Mucosa of rectum (tissue), 2 donors: ENCODE results near the gene TRAF2.

Source experiments
- H3K27ac ChIP-seq, 2 donors: one replicate each; pipeline ENCODE4 v1.7.0; 2013; ENCODE audit warnings: inconsistent platforms in 2 of 2, low read depth in 2 of 2, low read length in 2 of 2
- H3K27me3 ChIP-seq, 2 donors: one replicate each; pipeline ENCODE4 v1.7.0; 2013; ENCODE audit warnings: low read length in 2 of 2; ENCODE audit not compliant: control insufficient read depth in 2 of 2, insufficient read depth in 2 of 2
- H3K36me3 ChIP-seq, 2 donors: one replicate each; pipeline ENCODE4 v1.7.0; 2013; ENCODE audit warnings: low read length in 2 of 2; ENCODE audit not compliant: control insufficient read depth in 2 of 2, insufficient read depth in 2 of 2
- H3K4me1 ChIP-seq, 2 donors: one replicate each; pipeline ENCODE4 v1.7.0; 2013; ENCODE audit warnings: low read length in 2 of 2, mild to moderate bottlenecking in 1 of 2; ENCODE audit not compliant: control insufficient read depth in 2 of 2, insufficient read depth in 2 of 2
- H3K4me3 ChIP-seq, 2 donors: one replicate each; pipeline ENCODE4 v1.7.0; 2013; ENCODE audit warnings: low read length in 2 of 2
- H3K9ac ChIP-seq, 2 donors: one replicate each; pipeline ENCODE4 v1.7.0; 2013; ENCODE audit warnings: low read length in 2 of 2, low read depth in 1 of 2, mild to moderate bottlenecking in 1 of 2
- H3K9me3 ChIP-seq, 2 donors: one replicate each; pipeline ENCODE4 v1.7.0; 2013; ENCODE audit warnings: low read length in 2 of 2; ENCODE audit not compliant: control insufficient read depth in 2 of 2
- donor health status: healthy.
- donor health status: Normal muscosa, but diverticular disease.

Gene TRAF2

GRCh38 chr9:136944212-136944518 lies 57.8 kb downstream of the TRAF2 start:
- Histone ChIP-seq H3K4me3 (peak overlapping the region; percentile 82 to 85), H3K4me1 (peaks cover 20 to 26% of the 10 kb centered on the region in 2 donors), H3K9ac (peak overlapping the region; percentile 75 to 82), H3K27me3 (no peaks in the 10 kb centered on the region), H3K9me3 (no peaks in the 10 kb centered on the region), H3K27ac (peak overlapping the region; percentile 85 to 89), H3K36me3 (peaks cover 36% of the 10 kb centered on the region in 2 donors)

- no peaks in the 10 kb centered on the region for H3K9me3 ChIP-seq
- H3K36me3 ChIP-seq = peaks cover 31 to 32% of the 10 kb centered on the region in 2 donors
- peak within 1 kb of the TSS; percentile 85 to 89 for H3K27ac ChIP-seq
- H3K27me3 ChIP-seq = no peaks in the 10 kb centered on the region
- H3K9ac ChIP-seq = peak within 1 kb of the TSS; percentile 75 to 82
- H3K4me1 ChIP-seq = peaks cover 20 to 27% of the 10 kb centered on the region in 2 donors
- H3K4me3 ChIP-seq = peak within 1 kb of the TSS; percentile 82 to 85
Observed at GRCh38 chr9:136944519-136945332, 58.4 kb downstream of the TRAF2 start, which contains the start of the genes C8G and FBXW5. TSS of gene C8G (plus strand) at chr9:136945243. CDS start at chr9:136945321, 78 bp downstream. TSS of gene FBXW5 (minus strand) at chr9:136944738. CDS start at chr9:136944083, 655 bp downstream.

DNA sequence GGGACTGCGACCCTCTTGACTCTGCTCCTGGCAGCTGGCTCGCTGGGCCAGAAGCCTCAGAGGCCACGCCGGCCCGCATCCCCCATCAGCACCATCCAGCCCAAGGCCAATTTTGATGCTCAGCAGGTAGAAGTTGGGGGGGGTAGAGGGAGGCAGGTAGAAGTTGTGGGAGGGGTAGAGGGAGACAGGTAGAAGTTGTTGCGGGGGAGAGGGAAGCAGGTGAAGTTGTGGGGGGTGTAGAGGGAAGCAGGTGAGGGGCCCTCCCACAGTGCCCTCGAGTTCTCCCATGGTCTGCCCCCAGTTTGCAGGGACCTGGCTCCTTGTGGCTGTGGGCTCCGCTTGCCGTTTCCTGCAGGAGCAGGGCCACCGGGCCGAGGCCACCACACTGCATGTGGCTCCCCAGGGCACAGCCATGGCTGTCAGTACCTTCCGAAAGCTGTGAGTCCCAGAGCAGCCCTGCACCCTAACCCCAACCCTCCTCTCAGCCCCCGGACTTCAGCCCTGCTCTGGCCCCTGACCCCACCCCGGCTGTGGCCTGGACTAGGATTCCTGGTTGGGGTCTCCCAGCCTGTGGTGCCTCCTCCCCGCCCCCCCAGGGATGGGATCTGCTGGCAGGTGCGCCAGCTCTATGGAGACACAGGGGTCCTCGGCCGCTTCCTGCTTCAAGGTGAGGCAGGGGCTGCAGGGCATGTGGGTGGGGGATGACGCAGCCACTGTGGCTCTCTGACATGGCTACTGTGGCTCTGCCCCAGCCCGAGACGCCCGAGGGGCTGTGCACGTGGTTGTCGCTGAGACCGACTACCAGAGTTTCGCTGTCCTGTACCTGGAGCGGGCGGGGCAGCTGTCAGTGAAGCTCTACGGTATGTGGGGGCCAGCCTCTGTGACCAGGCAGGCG lies 59.3 kb downstream of the TRAF2 start:
- Histone ChIP-seq H3K4me3 (peak overlapping the region in 1 of 2 donors; percentile 17), H3K36me3 (peaks cover 22 to 24% of the 10 kb centered on the region in 2 donors), H3K4me1 (peaks cover 23 to 32% of the 10 kb centered on the region in 2 donors), H3K9me3 (no peaks in the 10 kb centered on the region), H3K27ac (no peak overlapping the region), H3K9ac (no peak overlapping the region), H3K27me3 (no peaks in the 10 kb centered on the region)

GRCh38 chr9:136946228-136947027 lies 60.1 kb downstream of the TRAF2 start:
- peaks cover 26 to 35% of the 10 kb centered on the region in 2 donors for H3K4me1 ChIP-seq

GRCh38 chr9:136947028-136947891 lies 60.9 kb downstream of the TRAF2 start:
- H3K36me3 ChIP-seq = peaks cover 6 to 7% of the 10 kb centered on the region in 2 donors
- no peak overlapping the region for H3K4me3 ChIP-seq
- H3K4me1 ChIP-seq = peaks cover 26 to 35% of the 10 kb centered on the region in 2 donors

More at GRCh38 chr9:136946228-136947027, 60.1 kb downstream of the TRAF2 start:
- Histone ChIP-seq H3K9ac (no peak overlapping the region), H3K36me3 (peaks cover 14 to 15% of the 10 kb centered on the region in 2 donors), H3K9me3 (no peaks in the 10 kb centered on the region), H3K27ac (no peak overlapping the region), H3K27me3 (no peaks in the 10 kb centered on the region), H3K4me3 (no peak overlapping the region)

GRCh38 chr9:136947955-136948510 lies 61.7 kb downstream of the TRAF2 start:
- no peaks in the 10 kb centered on the region for H3K27me3 ChIP-seq
- H3K9ac ChIP-seq = peak overlapping the region in 1 of 2 donors; percentile 34
- peak overlapping the region; percentile 77 to 95 for H3K27ac ChIP-seq
- peaks cover 23 to 31% of the 10 kb centered on the region in 2 donors for H3K4me1 ChIP-seq
- H3K9me3 ChIP-seq = no peaks in the 10 kb centered on the region
- H3K4me3 ChIP-seq = no peak overlapping the region
- H3K36me3 ChIP-seq = no peaks in the 10 kb centered on the region

More at GRCh38 chr9:136947028-136947891, 60.9 kb downstream of the TRAF2 start:
- Histone ChIP-seq H3K9me3 (no peaks in the 10 kb centered on the region), H3K27me3 (no peaks in the 10 kb centered on the region), H3K27ac (peak overlapping the region; percentile 77 to 95), H3K9ac (no peak overlapping the region)

GRCh38 chr9:136949239-136949816 lies 63.0 kb downstream of the TRAF2 start:
- H3K4me3 ChIP-seq = peak overlapping the region; percentile 79 to 95
- H3K27ac ChIP-seq = peak overlapping the region; percentile 95
- no peaks in the 10 kb centered on the region for H3K9me3 ChIP-seq
- peaks cover 18 to 27% of the 10 kb centered on the region in 2 donors for H3K4me1 ChIP-seq
- no peaks in the 10 kb centered on the region for H3K27me3 ChIP-seq
- no peaks in the 10 kb centered on the region for H3K36me3 ChIP-seq
- H3K9ac ChIP-seq = peak overlapping the region; percentile 63 to 96

GRCh38 chr9:136949817-136950655 lies 63.7 kb downstream of the TRAF2 start:
- H3K36me3 ChIP-seq = no peaks in the 10 kb centered on the region
- peaks cover 15 to 23% of the 10 kb centered on the region in 2 donors for H3K4me1 ChIP-seq
- H3K9me3 ChIP-seq = no peaks in the 10 kb centered on the region
- peak overlapping the region; percentile 92 to 96 for H3K9ac ChIP-seq
- no peaks in the 10 kb centered on the region for H3K27me3 ChIP-seq
- peak overlapping the region; percentile 95 for H3K27ac ChIP-seq
- peak overlapping the region; percentile 79 to 95 for H3K4me3 ChIP-seq
